ENCODE measurements around the gene SEC16B.

Gene SEC16B

GRCh38 chr1:178004926-178005391, 35.1 kb upstream of the SEC16B start:
- H2AFZ ChIP-seq (ENCODE audit: low read depth, low read length, severe bottlenecking), result no peak overlapping the region
- no peaks in the 10 kb centered on the region for H4K20me1 ChIP-seq (ENCODE audit: low read depth, low read length)
- TF ChIP-seq EZH2phosphoT487 (conservative IDR thresholded peaks at IDR 0.05; ENCODE audit: low read length) (no peak), CTCF (IDR thresholded peaks at IDR 0.05; ENCODE audit: insufficient read depth, low read length, poor library complexity, severe bottlenecking) (no peak)
- H3K4me2 ChIP-seq (ENCODE audit: low read depth, low read length, poor library complexity, severe bottlenecking), result no peak overlapping the region
- no peaks in the 10 kb centered on the region for H3K9me2 ChIP-seq (replicated peaks; ENCODE audit: insufficient read depth, low read length)
- no peaks in the 10 kb centered on the region for H3F3A ChIP-seq (ENCODE audit: insufficient read depth)
- no peak overlapping the region for H3K9ac ChIP-seq (ENCODE audit: low read length)
- no peaks in the 10 kb centered on the region for H3K36me3 ChIP-seq (ENCODE audit: low read length)
- H3K79me2 ChIP-seq (ENCODE audit: insufficient read depth, low read length), result no peaks in the 10 kb centered on the region
- no peaks in the 10 kb centered on the region for H3K9me3 ChIP-seq (ENCODE audit: insufficient read depth, low read length)
- no peaks in the 10 kb centered on the region for H3K27me3 ChIP-seq (ENCODE audit: low read length)
- H3K27ac ChIP-seq (ENCODE audit: low read depth, low read length), result no peak overlapping the region
- H3K4me3 ChIP-seq (ENCODE audit: insufficient read depth, low read length, poor library complexity, severe bottlenecking), result no peak overlapping the region

- Histone ChIP-seq H3K27ac (ENCODE audit: low read depth, low read length) (no peak overlapping the region), H3K4me2 (ENCODE audit: low read depth, low read length, poor library complexity, severe bottlenecking) (no peak overlapping the region), H3F3A (ENCODE audit: insufficient read depth) (no peaks in the 10 kb centered on the region), H3K9me2 (replicated peaks; ENCODE audit: insufficient read depth, low read length) (no peaks in the 10 kb centered on the region), H2AFZ (ENCODE audit: low read depth, low read length, severe bottlenecking) (no peak overlapping the region), H3K27me3 (ENCODE audit: low read length) (no peaks in the 10 kb centered on the region), H4K20me1 (ENCODE audit: low read depth, low read length) (no peaks in the 10 kb centered on the region), H3K36me3 (ENCODE audit: low read length) (no peaks in the 10 kb centered on the region), H3K4me3 (ENCODE audit: insufficient read depth, low read length, poor library complexity, severe bottlenecking) (no peak overlapping the region), H3K9ac (ENCODE audit: low read length) (no peak overlapping the region), H3K9me3 (ENCODE audit: insufficient read depth, low read length) (no peaks in the 10 kb centered on the region), H3K79me2 (ENCODE audit: insufficient read depth, low read length) (no peaks in the 10 kb centered on the region)
- TF ChIP-seq EZH2phosphoT487 (conservative IDR thresholded peaks at IDR 0.05; ENCODE audit: low read length) (no peak), CTCF (IDR thresholded peaks at IDR 0.05; ENCODE audit: insufficient read depth, low read length, poor library complexity, severe bottlenecking) (no peak)
Observed at GRCh38 chr1:177998696-177999631, 29.1 kb upstream of the SEC16B start.

- Histone ChIP-seq H3K9me2 (replicated peaks; ENCODE audit: insufficient read depth, low read length) (no peaks in the 10 kb centered on the region), H3K79me2 (ENCODE audit: insufficient read depth, low read length) (no peaks in the 10 kb centered on the region), H3K4me2 (ENCODE audit: low read depth, low read length, poor library complexity, severe bottlenecking) (no peak overlapping the region), H3K9ac (ENCODE audit: low read length) (no peak overlapping the region), H3F3A (ENCODE audit: insufficient read depth) (no peaks in the 10 kb centered on the region), H2AFZ (ENCODE audit: low read depth, low read length, severe bottlenecking) (no peak overlapping the region), H3K36me3 (ENCODE audit: low read length) (no peaks in the 10 kb centered on the region), H3K27me3 (ENCODE audit: low read length) (no peaks in the 10 kb centered on the region), H3K27ac (ENCODE audit: low read depth, low read length) (no peak overlapping the region), H4K20me1 (ENCODE audit: low read depth, low read length) (no peaks in the 10 kb centered on the region), H3K4me3 (ENCODE audit: insufficient read depth, low read length, poor library complexity, severe bottlenecking) (no peak overlapping the region), H3K9me3 (ENCODE audit: insufficient read depth, low read length) (no peaks in the 10 kb centered on the region)
- TF ChIP-seq CTCF (IDR thresholded peaks at IDR 0.05; ENCODE audit: insufficient read depth, low read length, poor library complexity, severe bottlenecking), result no peak
- no peak for TF ChIP-seq EZH2phosphoT487 (conservative IDR thresholded peaks at IDR 0.05; ENCODE audit: low read length)
Observed at GRCh38 chr1:177996957-177997356, 27.1 kb upstream of the SEC16B start.

Data from SU-DHL-6 (cell line).